HepG2 (cell line): ENCODE results near the gene MFSD11. TPM values are rescaled to one million over a fixed set of nuclear protein-coding genes. Genes with fewer than 3 reads are reported as not detected.

Experiments
- ATAC-seq: fragments of 200-7000 bp; cut with Tn5 transposase; 3 replicates; pipeline ENCODE4 v1.9.1; 2020; ENCODE audit warnings: mild to moderate bottlenecking, moderate library complexity
- BruUV-seq: library from RNA; stranded (reverse); fragments of 400-500 nt; replicated peaks from 2 replicates; lab custom pipeline; 2021; lab: Mats Ljungman, UMichigan
- CTCF ChIA-PET: fragments of 300-600 bp; formaldehyde crosslinking; extraction: SDS; loops from one replicate; lab custom pipeline; 2021; ENCODE audit warnings: low total read pairs, inconsistent platforms, low intra/inter-chr PET ratio; lab: Yijun Ruan, JAX
- POLR2A ChIA-PET: fragments of 350-600 bp; sonication (Branson Sonifier 250); formaldehyde crosslinking; loops from one replicate; lab custom pipeline; 2020; ENCODE audit warnings: antibody characterized with exemption, inconsistent platforms; lab: Yijun Ruan, JAX
- DNase-seq: peaks from one replicate; pipeline ENCODE4 v3.0.0-alpha.2; 2015; ENCODE audit warnings: low spot score
- FAIRE-seq: peaks from 3 replicates; lab custom pipeline; 2011; peaks lifted over from hg19 to GRCh38; lab: Jason Lieb, UNC
- H2AFZ ChIP-seq: one replicate; pipeline ENCODE4 v1.6.1; 2011; ENCODE audit warnings: low read length, inconsistent platforms
- H3K27ac ChIP-seq: fragments of 300-600 bp; 3 replicates; pipeline ENCODE4 v1.8.0; 2011; ENCODE audit warnings: mixed run types, mild to moderate bottlenecking, mixed read lengths, low read length, inconsistent platforms; ENCODE audit not compliant: insufficient read depth; ENCODE audit errors: extremely low read length
- H3K27me3 ChIP-seq, 2 experiments: fragments of 200-600 bp in 1 of 2; 2 replicates in 1 of 2; 3 replicates in 1 of 2; pipeline versions ENCODE4 v1.6.0 to v1.8.0; 2011; ENCODE audit warnings: low read length in 2 of 2, mild to moderate bottlenecking in 2 of 2, moderate library complexity in 2 of 2, inconsistent platforms in 1 of 2; ENCODE audit not compliant: insufficient read depth in 2 of 2, control insufficient read depth in 1 of 2
- H3K36me3 ChIP-seq, 2 experiments: fragments of 200-600 bp in 1 of 2; replicated peaks in 1 of 2; 2 replicates in 1 of 2; 3 replicates in 1 of 2; pipeline versions ENCODE4 v1.5.1 to v1.8.0; 2011; ENCODE audit warnings: low read length in 2 of 2, inconsistent platforms in 1 of 2; ENCODE audit not compliant: insufficient read depth in 2 of 2, control insufficient read depth in 1 of 2
- H3K4me1 ChIP-seq: 2 replicates; pipeline ENCODE4 v1.5.1; 2012; ENCODE audit warnings: low read length, inconsistent platforms; ENCODE audit not compliant: insufficient read depth
- H3K4me2 ChIP-seq: 2 replicates; pipeline ENCODE4 v1.6.0; 2011; ENCODE audit warnings: low read depth, low read length, inconsistent platforms
- H3K4me3 ChIP-seq, 3 experiments: fragments of 200-600 bp in 1 of 3; sonication (generic), shearing (Covaris generic) in 1 of 3; replicated peaks in 1 of 3; 2 replicates each; pipeline ENCODE4 v1.5.1; 2011 to 2016; ENCODE audit warnings: low read length in 3 of 3, inconsistent platforms in 2 of 3, low read depth in 2 of 3, mild to moderate bottlenecking in 2 of 3, control low read depth in 1 of 3, mixed read lengths in 1 of 3; ENCODE audit not compliant: insufficient read depth in 1 of 3
- H3K79me2 ChIP-seq: one replicate; pipeline ENCODE4 v1.6.1; 2011; ENCODE audit warnings: low read length, inconsistent platforms; ENCODE audit not compliant: insufficient read depth
- H3K9ac ChIP-seq: 2 replicates; pipeline ENCODE4 v1.6.0; 2011; ENCODE audit warnings: mild to moderate bottlenecking, low read depth, low read length, inconsistent platforms; ENCODE audit not compliant: insufficient read depth
- H3K9me3 ChIP-seq: 2 replicates; pipeline ENCODE4 v1.5.1; 2012; ENCODE audit warnings: mild to moderate bottlenecking, low read length
- H4K20me1 ChIP-seq: 2 replicates; pipeline ENCODE4 v1.6.0; 2011; ENCODE audit warnings: inconsistent platforms, mild to moderate bottlenecking, low read length, moderate library complexity; ENCODE audit not compliant: insufficient read depth
- JDP2 ChIP-seq: sonication (generic); formaldehyde crosslinking; IDR thresholded peaks from 2 replicates; pipeline ENCODE4 v1.8.1; 2022; ENCODE audit warnings: missing genetic modification reagents, borderline replicate concordance
- PCBP1 ChIP-seq: fragments of 200-400 bp; formaldehyde crosslinking; IDR thresholded peaks from 2 replicates; pipeline ENCODE4 v1.6.1; 2017; ENCODE audit warnings: mild to moderate bottlenecking, low read depth, low read length, borderline replicate concordance
- SP4 ChIP-seq: sonication (generic); formaldehyde crosslinking; IDR thresholded peaks from 2 replicates; pipeline ENCODE4 v1.8.1; 2023; ENCODE audit warnings: mild to moderate bottlenecking, missing genetic modification reagents
- ZBTB42 ChIP-seq: sonication (generic); formaldehyde crosslinking; IDR thresholded peaks from 2 replicates; pipeline ENCODE4 v1.5.0; 2020; ENCODE audit warnings: mild to moderate bottlenecking, missing genetic modification reagents
- ZKSCAN5 ChIP-seq: sonication (generic); formaldehyde crosslinking; IDR thresholded peaks from 2 replicates; pipeline ENCODE4 v1.5.1; 2020; ENCODE audit warnings: mild to moderate bottlenecking, missing genetic modification reagents
- ZNF468 ChIP-seq: sonication (generic); formaldehyde crosslinking; IDR thresholded peaks from 2 replicates; pipeline ENCODE4 v1.8.0; 2022; ENCODE audit warnings: mild to moderate bottlenecking, moderate library complexity, missing genetic modification reagents
- ZNF672 ChIP-seq: sonication (generic); formaldehyde crosslinking; IDR thresholded peaks from 2 replicates; pipeline ENCODE4 v1.8.1; 2022; ENCODE audit warnings: missing genetic modification reagents
- ZSCAN21 ChIP-seq: sonication (generic); formaldehyde crosslinking; IDR thresholded peaks from 2 replicates; pipeline ENCODE4 v1.8.0; 2022; ENCODE audit warnings: mild to moderate bottlenecking, missing genetic modification reagents, moderate library complexity, borderline replicate concordance
- WGBS: methylation state at CpG from one replicate; pipeline ENCODE4 v1.1.6; 2017; ENCODE audit warnings: low lambda C conversion rate; 5-methylcytosine and 5-hydroxymethylcytosine counted together
- in situ Hi-C: cut with HindIII; loops from 2 replicates; pipeline ENCODE4 v1.10.0; 2017; ENCODE audit warnings: low pct_unique_long_range_greater_than_20kb; ENCODE audit not compliant: extremely low pct_ligation_motif_present
- intact Hi-C: fragments of 100-400 bp; cut with micrococcal nuclease; formaldehyde crosslinking; loops from one replicate; pipeline ENCODE4 v1.10.0; 2022; ENCODE audit not compliant: unreplicated experiment
- polyA plus RNA-seq, 8 experiments: library from polyadenylated mRNA; depleted of rRNA in 3 of 8; stranded (reverse) in 7 of 8; unstranded in 1 of 8; fragments of >200 nt; fragmentation: Illumina TruSeq in 4 of 8; extraction: Trizol in 4 of 8; gene quantifications; 2 replicates each; pipeline versions ENCODE4 v1.2.1 to v1.2.3, GENCODE V29; 2011 to 2016; ENCODE audit warnings: low read depth in 4 of 8, missing spikeins in 1 of 8, mixed read lengths in 1 of 8; ENCODE audit not compliant: insufficient read depth in 1 of 8
- total RNA-seq, 5 experiments: library from RNA; depleted of rRNA; stranded (reverse); fragments of >200 nt; fragmentation: Illumina TruSeq; extraction: Trizol; gene quantifications; 2 replicates each; pipeline ENCODE4 v1.2.3, GENCODE V29; 2016; ENCODE audit warnings: low read depth in 1 of 5
- TF ChIP-seq, protein P1 (sequence below): sonication (generic); formaldehyde crosslinking; IDR thresholded peaks from 2 replicates; pipeline ENCODE4 v1.4.0; 2020; ENCODE audit warnings: missing genetic modification reagents, low read depth, mild to moderate bottlenecking, borderline replicate concordance
- TF ChIP-seq, protein P2 (sequence below): sonication (generic); formaldehyde crosslinking; conservative IDR thresholded peaks from 2 replicates; pipeline ENCODE4 v1.8.0; 2022; ENCODE audit warnings: missing genetic modification reagents
- TF ChIP-seq, protein P3 (sequence below): sonication (generic); formaldehyde crosslinking; IDR thresholded peaks from 2 replicates; pipeline ENCODE4 v1.5.1; 2020; ENCODE audit warnings: mild to moderate bottlenecking, missing genetic modification reagents, moderate library complexity

MFSD11 gene
- total and polyA plus RNA-seq, 2 of the 13 experiments (the other 11 are each of a cell fraction or from before 2014, with no cell fraction given), result 26.1 to 36.3 TPM

DNA sequence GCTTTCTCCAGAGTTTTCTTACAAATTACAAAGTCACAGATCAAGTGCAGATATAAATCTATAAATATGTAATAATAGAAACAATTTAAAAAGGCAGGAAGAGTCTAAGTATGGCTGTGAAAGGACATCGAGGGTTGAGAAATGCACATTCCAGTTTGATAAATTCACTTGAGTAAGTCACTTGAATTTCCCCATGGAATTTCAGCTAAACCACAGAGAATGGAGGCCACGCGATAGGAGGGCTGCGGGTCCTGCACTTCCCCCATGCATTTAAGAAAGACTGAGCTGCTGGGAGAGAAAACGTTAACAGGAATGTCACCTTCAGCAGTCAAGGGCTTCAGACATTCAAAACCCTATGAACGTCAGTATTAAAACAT lies 21.1 kb upstream of the MFSD11 start:
- 95% methylated on average over 6 of the region's 6 CpGs for WGBS
- Histone ChIP-seq H3K36me3 (peaks cover 33 to 78% of the 10 kb centered on the region in 2 experiments), H4K20me1 (no peaks in the 10 kb centered on the region; the same call in 1 of the 2 replicates), H3K4me2 (no peak overlapping the region), H3K27me3 (no peaks in the 10 kb centered on the region), H3K9me3 (no peaks in the 10 kb centered on the region), H3K4me3 (no peak overlapping the region), H3K79me2 (peaks cover 3% of the 10 kb centered on the region), H3K27ac (no peak overlapping the region), H3K9ac (no peak overlapping the region), H2AFZ (no peak overlapping the region), H3K4me1 (peaks cover 18% of the 10 kb centered on the region)
- ChIA-PET POLR2A (interaction anchor here (0.8 to 2.4 kb wide), 2 partner anchors 9 to 45 kb away, joined by 4 to 15 read pairs; partner anchors contain the start of genes JMJD6 and METTL23), CTCF (no interaction called here)
- in situ Hi-C loops, result loop anchor here (5.0 kb wide), 1 partner anchor 35 kb away; no protein-coding TSS in a partner anchor
- no peak for ATAC-seq
- FAIRE-seq, result no peak
- no peak for DNase-seq
- no TSS peak for BruUV-seq
- intact Hi-C loops, result no loop called here
- no peak for TF ChIP-seq ZNF672
- TF ChIP-seq JDP2 (CRISPR knock-in tag), result no peak
- TF ChIP-seq ZSCAN21 (CRISPR knock-in tag), result no peak
- no peak for TF ChIP-seq PCBP1
- TF ChIP-seq, protein P1, sequence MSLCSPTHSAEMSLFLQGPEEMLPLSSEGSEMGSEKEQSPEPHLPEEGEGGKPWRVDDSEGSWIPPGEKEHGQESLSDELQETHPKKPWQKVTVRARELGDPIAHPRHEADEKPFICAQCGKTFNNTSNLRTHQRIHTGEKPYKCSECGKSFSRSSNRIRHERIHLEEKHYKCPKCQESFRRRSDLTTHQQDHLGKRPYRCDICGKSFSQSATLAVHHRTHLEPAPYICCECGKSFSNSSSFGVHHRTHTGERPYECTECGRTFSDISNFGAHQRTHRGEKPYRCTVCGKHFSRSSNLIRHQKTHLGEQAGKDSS (CRISPR knock-in tag), result no peak
- TF ChIP-seq ZNF468, result no peak
- no peak for TF ChIP-seq ZBTB42 (CRISPR knock-in tag)
- no peak for TF ChIP-seq SP4
- TF ChIP-seq, protein P2, sequence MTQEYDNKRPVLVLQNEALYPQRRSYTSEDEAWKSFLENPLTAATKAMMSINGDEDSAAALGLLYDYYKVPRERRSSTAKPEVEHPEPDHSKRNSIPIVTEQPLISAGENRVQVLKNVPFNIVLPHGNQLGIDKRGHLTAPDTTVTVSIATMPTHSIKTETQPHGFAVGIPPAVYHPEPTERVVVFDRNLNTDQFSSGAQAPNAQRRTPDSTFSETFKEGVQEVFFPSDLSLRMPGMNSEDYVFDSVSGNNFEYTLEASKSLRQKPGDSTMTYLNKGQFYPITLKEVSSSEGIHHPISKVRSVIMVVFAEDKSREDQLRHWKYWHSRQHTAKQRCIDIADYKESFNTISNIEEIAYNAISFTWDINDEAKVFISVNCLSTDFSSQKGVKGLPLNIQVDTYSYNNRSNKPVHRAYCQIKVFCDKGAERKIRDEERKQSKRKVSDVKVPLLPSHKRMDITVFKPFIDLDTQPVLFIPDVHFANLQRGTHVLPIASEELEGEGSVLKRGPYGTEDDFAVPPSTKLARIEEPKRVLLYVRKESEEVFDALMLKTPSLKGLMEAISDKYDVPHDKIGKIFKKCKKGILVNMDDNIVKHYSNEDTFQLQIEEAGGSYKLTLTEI (CRISPR knock-in tag), result no peak
- no peak for TF ChIP-seq ZKSCAN5
- TF ChIP-seq, protein P3, sequence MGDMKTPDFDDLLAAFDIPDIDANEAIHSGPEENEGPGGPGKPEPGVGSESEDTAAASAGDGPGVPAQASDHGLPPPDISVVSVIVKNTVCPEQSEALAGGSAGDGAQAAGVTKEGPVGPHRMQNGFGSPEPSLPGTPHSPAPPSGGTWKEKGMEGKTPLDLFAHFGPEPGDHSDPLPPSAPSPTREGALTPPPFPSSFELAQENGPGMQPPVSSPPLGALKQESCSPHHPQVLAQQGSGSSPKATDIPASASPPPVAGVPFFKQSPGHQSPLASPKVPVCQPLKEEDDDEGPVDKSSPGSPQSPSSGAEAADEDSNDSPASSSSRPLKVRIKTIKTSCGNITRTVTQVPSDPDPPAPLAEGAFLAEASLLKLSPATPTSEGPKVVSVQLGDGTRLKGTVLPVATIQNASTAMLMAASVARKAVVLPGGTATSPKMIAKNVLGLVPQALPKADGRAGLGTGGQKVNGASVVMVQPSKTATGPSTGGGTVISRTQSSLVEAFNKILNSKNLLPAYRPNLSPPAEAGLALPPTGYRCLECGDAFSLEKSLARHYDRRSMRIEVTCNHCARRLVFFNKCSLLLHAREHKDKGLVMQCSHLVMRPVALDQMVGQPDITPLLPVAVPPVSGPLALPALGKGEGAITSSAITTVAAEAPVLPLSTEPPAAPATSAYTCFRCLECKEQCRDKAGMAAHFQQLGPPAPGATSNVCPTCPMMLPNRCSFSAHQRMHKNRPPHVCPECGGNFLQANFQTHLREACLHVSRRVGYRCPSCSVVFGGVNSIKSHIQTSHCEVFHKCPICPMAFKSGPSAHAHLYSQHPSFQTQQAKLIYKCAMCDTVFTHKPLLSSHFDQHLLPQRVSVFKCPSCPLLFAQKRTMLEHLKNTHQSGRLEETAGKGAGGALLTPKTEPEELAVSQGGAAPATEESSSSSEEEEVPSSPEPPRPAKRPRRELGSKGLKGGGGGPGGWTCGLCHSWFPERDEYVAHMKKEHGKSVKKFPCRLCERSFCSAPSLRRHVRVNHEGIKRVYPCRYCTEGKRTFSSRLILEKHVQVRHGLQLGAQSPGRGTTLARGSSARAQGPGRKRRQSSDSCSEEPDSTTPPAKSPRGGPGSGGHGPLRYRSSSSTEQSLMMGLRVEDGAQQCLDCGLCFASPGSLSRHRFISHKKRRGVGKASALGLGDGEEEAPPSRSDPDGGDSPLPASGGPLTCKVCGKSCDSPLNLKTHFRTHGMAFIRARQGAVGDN, result no peak
